ENCODE data around the gene P2RX1.

The P2RX1 gene

GRCh38 chr17:3885271-3885670 lies 31.0 kb downstream of the P2RX1 start:
- TF ChIP-seq TAF1 (IDR thresholded peaks at IDR 0.05; ENCODE audit: borderline replicate concordance, insufficient read depth, low read length) = no peak

DNA sequence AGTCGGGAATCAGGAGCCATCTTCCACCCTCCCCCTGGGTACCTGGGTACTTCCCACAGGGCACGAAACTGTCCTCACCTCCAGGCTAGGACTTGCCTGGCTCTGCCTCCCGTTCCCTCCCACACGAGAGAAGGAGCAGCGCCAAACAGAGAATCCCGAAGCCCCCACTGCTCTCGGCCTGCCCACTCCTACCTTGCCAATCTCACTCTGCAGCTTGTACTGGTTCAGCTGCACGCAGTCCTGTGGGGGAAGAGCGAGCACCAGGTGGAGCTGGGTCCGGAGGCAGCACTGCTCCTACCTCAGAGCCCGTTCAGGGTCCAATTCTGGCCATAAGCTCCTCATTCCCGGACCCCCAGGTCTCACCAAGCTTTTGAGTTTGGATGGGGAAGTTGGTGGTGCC lies 32.1 kb downstream of the P2RX1 start:
- TF ChIP-seq REST (IDR thresholded peaks at IDR 0.05; ENCODE audit: insufficient read depth in 1 of 2, low read depth in 2 of 2, low read length in 2 of 2) = no peak
- TF ChIP-seq SIN3A (IDR thresholded peaks at IDR 0.05; ENCODE audit: borderline replicate concordance, insufficient read depth, low read length) = no peak
- TF ChIP-seq FOXP2 (optimal IDR thresholded peaks at IDR 0.05; ENCODE audit: borderline replicate concordance, extremely low read depth, extremely low read length, insufficient read depth) = no peak
- no peak for TF ChIP-seq TAF1 (IDR thresholded peaks at IDR 0.05; ENCODE audit: borderline replicate concordance, insufficient read depth, low read length)
- TF ChIP-seq POLR2AphosphoS5 (IDR thresholded peaks at IDR 0.05; ENCODE audit: low read depth, low read length) = no peak

DNA sequence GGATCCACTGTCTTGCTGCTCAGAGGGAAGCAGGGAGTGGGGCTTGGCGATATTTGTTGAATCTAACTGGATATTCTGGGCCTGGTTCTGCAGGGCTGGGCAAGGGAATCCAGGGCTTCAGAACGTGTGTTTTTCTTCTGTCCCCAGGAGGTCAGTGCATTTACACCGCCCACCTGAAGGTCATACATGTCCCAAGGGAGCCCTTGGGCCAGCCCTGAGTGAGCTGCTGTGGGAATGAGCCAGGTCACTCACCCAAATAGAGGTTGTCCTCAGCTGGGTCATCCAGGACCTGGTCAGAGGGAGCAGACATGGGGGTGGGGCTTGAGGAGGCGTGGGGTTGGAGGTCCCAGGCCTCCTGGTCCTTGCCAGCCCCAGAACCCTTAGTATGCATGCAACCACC lies 34.0 kb downstream of the P2RX1 start:
- no peak for TF ChIP-seq REST (IDR thresholded peaks at IDR 0.05; ENCODE audit: insufficient read depth in 1 of 2, low read depth in 2 of 2, low read length in 2 of 2)

GRCh38 chr17:3880983-3881382 lies 35.3 kb downstream of the P2RX1 start:
- TF ChIP-seq FOXP2 (optimal IDR thresholded peaks at IDR 0.05; ENCODE audit: borderline replicate concordance, extremely low read depth, extremely low read length, insufficient read depth) = no peak
- TF ChIP-seq POLR2AphosphoS5 (IDR thresholded peaks at IDR 0.05; ENCODE audit: low read depth, low read length) = no peak
- TF ChIP-seq SIN3A (IDR thresholded peaks at IDR 0.05; ENCODE audit: borderline replicate concordance, insufficient read depth, low read length) = no peak
- TF ChIP-seq REST (IDR thresholded peaks at IDR 0.05; ENCODE audit: insufficient read depth in 1 of 2, low read depth in 2 of 2, low read length in 2 of 2) = no peak
- TF ChIP-seq TAF1 (IDR thresholded peaks at IDR 0.05; ENCODE audit: borderline replicate concordance, insufficient read depth, low read length) = no peak

GRCh38 chr17:3879591-3880417 lies 36.5 kb downstream of the P2RX1 start:
- no peak for TF ChIP-seq SIN3A (IDR thresholded peaks at IDR 0.05; ENCODE audit: borderline replicate concordance, insufficient read depth, low read length)
- no peak for TF ChIP-seq TAF1 (IDR thresholded peaks at IDR 0.05; ENCODE audit: borderline replicate concordance, insufficient read depth, low read length)
- TF ChIP-seq FOXP2 (optimal IDR thresholded peaks at IDR 0.05; ENCODE audit: borderline replicate concordance, extremely low read depth, extremely low read length, insufficient read depth) = no peak
- no peak for TF ChIP-seq REST (IDR thresholded peaks at IDR 0.05; ENCODE audit: insufficient read depth in 1 of 2, low read depth in 2 of 2, low read length in 2 of 2)
- TF ChIP-seq POLR2AphosphoS5 (IDR thresholded peaks at IDR 0.05; ENCODE audit: low read depth, low read length) = no peak
